RWPE2 (cell line): ENCODE measurements around the gene TBC1D24.

Source experiments
- ATAC-seq: fragments of 200-7000 bp; cut with Tn5 transposase; 3 replicates; pipeline ENCODE4 v1.9.1; 2021; ENCODE audit warnings: low read depth
- DNase-seq: peaks from one replicate; pipeline ENCODE4 v3.0.0-alpha.2; 2020; ENCODE audit warnings: low spot score
- H3K27ac ChIP-seq: fragments of 450-650 bp; 2 replicates; pipeline ENCODE4 v1.5.1; 2017; ENCODE audit warnings: mild to moderate bottlenecking; ENCODE audit not compliant: poor library complexity, severe bottlenecking
- H3K27me3 ChIP-seq: fragments of 250-450 bp; sonication (Bioruptor Pico); 2 replicates; pipeline ENCODE4 v1.5.1; 2021; ENCODE audit warnings: mild to moderate bottlenecking, moderate library complexity; ENCODE audit not compliant: insufficient read depth, poor library complexity, severe bottlenecking
- H3K36me3 ChIP-seq: fragments of 250-450 bp; sonication (Bioruptor Pico); 2 replicates; pipeline ENCODE4 v1.5.1; 2020; ENCODE audit warnings: low read depth, mild to moderate bottlenecking, moderate library complexity
- H3K4me1 ChIP-seq: fragments of 250-450 bp; sonication (Bioruptor Pico); 2 replicates; pipeline ENCODE4 v1.5.1; 2021; ENCODE audit warnings: mild to moderate bottlenecking, moderate library complexity; ENCODE audit not compliant: insufficient read depth, poor library complexity, severe bottlenecking
- H3K4me3 ChIP-seq: fragments of 250-450 bp; sonication (Bioruptor Pico); 2 replicates; pipeline ENCODE4 v1.5.1; 2021; ENCODE audit warnings: mild to moderate bottlenecking, moderate library complexity; ENCODE audit not compliant: severe bottlenecking
- H3K9me3 ChIP-seq: fragments of 250-450 bp; sonication (Bioruptor Pico); 2 replicates; pipeline ENCODE4 v1.5.1; 2021; ENCODE audit warnings: mild to moderate bottlenecking, moderate library complexity; ENCODE audit not compliant: severe bottlenecking
- TF ChIP-seq, protein P1 (sequence below): fragments of 450-650 bp; IDR thresholded peaks from one replicate; pipeline ENCODE4 v1.5.1; 2017; ENCODE audit warnings: mild to moderate bottlenecking, moderate library complexity; ENCODE audit not compliant: poor library complexity, severe bottlenecking

Gene TBC1D24

DNA sequence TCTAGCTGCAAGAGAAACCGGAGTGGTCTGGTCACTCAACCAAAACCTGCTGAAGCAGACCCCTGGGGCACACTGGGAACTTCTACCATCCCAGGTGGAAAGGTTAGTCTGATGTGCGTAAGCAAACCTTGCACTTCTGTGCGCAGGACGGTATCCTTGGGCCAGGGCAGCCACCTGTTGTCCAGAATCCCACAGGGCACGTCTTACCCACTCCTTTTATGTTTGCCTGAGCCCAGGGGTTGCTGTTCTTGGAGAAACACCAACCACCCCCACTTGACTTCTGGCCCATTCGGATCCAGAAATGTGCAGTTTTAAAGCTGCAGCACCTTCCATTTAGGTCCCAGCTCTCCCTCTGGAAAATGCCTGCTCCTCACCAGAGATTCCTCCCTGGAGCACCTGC is 18.7 kb downstream of the TBC1D24 start:
- Histone ChIP-seq H3K27me3 (no peaks in the 10 kb centered on the region), H3K9me3 (no peaks in the 10 kb centered on the region), H3K27ac (no peak overlapping the region), H3K4me1 (no peaks in the 10 kb centered on the region), H3K36me3 (0 out of 2 replicates have a peak, but pooled peaks cover 9% of the 10 kb centered on the region), H3K4me3 (no peak overlapping the region)
- DNase-seq = no peak
- TF ChIP-seq, protein P1, sequence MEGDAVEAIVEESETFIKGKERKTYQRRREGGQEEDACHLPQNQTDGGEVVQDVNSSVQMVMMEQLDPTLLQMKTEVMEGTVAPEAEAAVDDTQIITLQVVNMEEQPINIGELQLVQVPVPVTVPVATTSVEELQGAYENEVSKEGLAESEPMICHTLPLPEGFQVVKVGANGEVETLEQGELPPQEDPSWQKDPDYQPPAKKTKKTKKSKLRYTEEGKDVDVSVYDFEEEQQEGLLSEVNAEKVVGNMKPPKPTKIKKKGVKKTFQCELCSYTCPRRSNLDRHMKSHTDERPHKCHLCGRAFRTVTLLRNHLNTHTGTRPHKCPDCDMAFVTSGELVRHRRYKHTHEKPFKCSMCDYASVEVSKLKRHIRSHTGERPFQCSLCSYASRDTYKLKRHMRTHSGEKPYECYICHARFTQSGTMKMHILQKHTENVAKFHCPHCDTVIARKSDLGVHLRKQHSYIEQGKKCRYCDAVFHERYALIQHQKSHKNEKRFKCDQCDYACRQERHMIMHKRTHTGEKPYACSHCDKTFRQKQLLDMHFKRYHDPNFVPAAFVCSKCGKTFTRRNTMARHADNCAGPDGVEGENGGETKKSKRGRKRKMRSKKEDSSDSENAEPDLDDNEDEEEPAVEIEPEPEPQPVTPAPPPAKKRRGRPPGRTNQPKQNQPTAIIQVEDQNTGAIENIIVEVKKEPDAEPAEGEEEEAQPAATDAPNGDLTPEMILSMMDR = no peak
- no peak for ATAC-seq

DNA sequence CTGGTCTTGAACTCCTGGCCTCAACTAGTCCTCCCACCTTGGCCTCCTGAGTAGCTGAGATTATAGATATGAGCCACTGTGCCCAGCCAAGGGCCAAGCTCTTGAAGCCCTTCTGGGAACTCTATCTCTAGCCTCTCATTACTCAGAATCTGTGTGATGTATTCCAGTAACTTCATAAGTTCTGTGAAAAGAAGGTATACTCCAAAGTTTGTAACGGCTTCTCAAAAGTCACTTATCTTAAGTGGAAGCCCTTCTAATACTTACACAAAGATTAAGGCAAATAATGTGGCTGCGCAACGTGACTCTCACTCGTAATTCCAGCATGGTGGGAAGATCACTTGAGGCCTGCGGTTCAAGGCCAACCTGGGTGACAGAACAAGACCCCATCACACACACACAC is 19.7 kb downstream of the TBC1D24 start:
- Histone ChIP-seq H3K27ac (no peak overlapping the region), H3K4me1 (no peaks in the 10 kb centered on the region), H3K27me3 (no peaks in the 10 kb centered on the region), H3K36me3 (0 out of 2 replicates have a peak, but pooled peaks cover 9% of the 10 kb centered on the region), H3K4me3 (no peak overlapping the region), H3K9me3 (no peaks in the 10 kb centered on the region)
- TF ChIP-seq, protein P1 = no peak
- ATAC-seq = no peak
- DNase-seq = no peak

DNA sequence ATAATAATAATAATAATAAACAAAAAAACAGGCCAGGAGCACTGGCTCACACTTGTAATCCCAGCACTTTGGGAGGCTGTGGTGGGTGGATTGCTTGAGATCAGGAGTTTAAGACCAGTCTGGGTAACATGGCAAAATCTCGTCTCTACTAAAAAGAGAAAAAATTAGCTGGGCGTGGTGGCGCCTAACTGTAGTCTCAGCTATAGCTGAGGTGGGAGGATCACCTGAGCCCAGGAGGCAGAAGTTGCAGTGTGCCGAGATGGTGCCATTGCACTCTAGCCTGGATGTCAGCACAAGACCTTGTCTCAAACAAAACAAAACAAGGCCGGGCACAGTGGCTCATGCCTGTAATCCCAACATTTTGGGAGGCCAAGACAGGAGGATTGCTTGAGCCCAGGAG is 20.1 kb downstream of the TBC1D24 start:
- H3K27me3 ChIP-seq = no peaks in the 10 kb centered on the region
- no peak for DNase-seq
- H3K36me3 ChIP-seq = 0 out of 2 replicates have a peak, but pooled peaks cover 9% of the 10 kb centered on the region
- TF ChIP-seq, protein P1 = no peak
- no peaks in the 10 kb centered on the region for H3K9me3 ChIP-seq
- no peak overlapping the region for H3K4me3 ChIP-seq
- no peak for ATAC-seq
- H3K27ac ChIP-seq = no peak overlapping the region
- H3K4me1 ChIP-seq = no peaks in the 10 kb centered on the region

DNA sequence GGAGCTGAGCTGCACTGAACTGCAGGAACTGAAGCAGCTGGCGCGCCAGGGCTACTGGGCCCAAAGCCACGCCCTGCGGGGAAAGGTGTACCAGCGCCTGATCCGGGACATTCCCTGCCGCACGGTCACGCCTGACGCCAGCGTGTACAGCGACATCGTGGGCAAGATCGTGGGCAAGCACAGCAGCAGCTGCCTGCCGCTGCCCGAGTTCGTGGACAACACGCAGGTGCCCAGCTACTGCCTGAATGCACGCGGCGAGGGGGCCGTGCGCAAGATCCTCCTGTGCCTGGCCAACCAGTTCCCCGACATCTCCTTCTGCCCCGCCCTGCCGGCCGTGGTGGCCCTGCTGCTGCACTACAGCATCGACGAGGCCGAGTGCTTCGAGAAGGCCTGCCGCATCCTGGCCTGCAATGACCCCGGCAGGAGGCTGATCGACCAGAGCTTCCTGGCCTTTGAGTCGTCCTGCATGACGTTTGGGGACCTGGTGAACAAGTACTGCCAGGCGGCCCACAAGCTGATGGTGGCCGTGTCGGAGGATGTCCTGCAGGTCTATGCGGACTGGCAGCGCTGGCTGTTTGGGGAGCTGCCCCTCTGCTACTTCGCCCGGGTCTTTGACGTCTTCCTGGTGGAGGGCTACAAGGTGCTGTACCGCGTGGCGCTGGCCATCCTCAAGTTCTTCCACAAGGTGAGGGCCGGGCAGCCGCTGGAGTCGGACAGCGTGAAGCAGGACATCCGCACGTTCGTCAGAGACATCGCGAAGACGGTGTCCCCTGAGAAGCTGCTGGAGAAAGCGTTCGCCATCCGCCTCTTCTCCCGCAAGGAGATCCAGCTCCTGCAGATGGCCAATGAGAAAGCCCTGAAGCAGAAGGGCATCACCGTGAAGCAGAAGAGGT is 21.5 kb downstream of the TBC1D24 start:
- Histone ChIP-seq H3K9me3 (no peaks in the 10 kb centered on the region), H3K4me3 (no peak overlapping the region), H3K27ac (no peak overlapping the region), H3K27me3 (no peaks in the 10 kb centered on the region), H3K4me1 (no peaks in the 10 kb centered on the region), H3K36me3 (0 out of 2 replicates have a peak, but pooled peaks cover 9% of the 10 kb centered on the region)
- DNase-seq (no peak), ATAC-seq (no peak)
- TF ChIP-seq, protein P1 = no peak
